IMR-90 (cell line): ENCODE results near the gene KMT5C.

ENCODE experiments used
- CEBPB ChIP-seq: IDR thresholded peaks from 2 replicates; pipeline ENCODE4 v1.6.1; 2012; ENCODE audit warnings: low read depth, low read length, improper control_type of control experiment
- CHD1 ChIP-seq: IDR thresholded peaks from 2 replicates; pipeline ENCODE4 v1.6.1; 2012; ENCODE audit warnings: low read depth, low read length, improper control_type of control experiment
- CTCF ChIP-seq: conservative IDR thresholded peaks from 2 replicates; pipeline ENCODE4 v1.5.1; 2012; ENCODE audit warnings: mild to moderate bottlenecking, low read depth, low read length, improper control_type of control experiment
- FOS ChIP-seq: fragments of 150-350 bp; IDR thresholded peaks from 2 replicates; pipeline ENCODE4 v1.6.1; 2016; ENCODE audit warnings: low read depth, low read length
- MAFK ChIP-seq: IDR thresholded peaks from 2 replicates; pipeline ENCODE4 v1.6.1; 2012; ENCODE audit warnings: low read depth, low read length, improper control_type of control experiment
- MXI1 ChIP-seq: IDR thresholded peaks from 2 replicates; pipeline ENCODE4 v1.6.1; 2012; ENCODE audit warnings: low read depth, mild to moderate bottlenecking, low read length, moderate library complexity, borderline replicate concordance
- POLR2A ChIP-seq: IDR thresholded peaks from 2 replicates; pipeline ENCODE4 v1.6.1; 2012; ENCODE audit warnings: mild to moderate bottlenecking, low read depth, low read length
- RAD21 ChIP-seq: IDR thresholded peaks from 2 replicates; pipeline ENCODE4 v1.6.1; 2012; ENCODE audit warnings: low read length, improper control_type of control experiment
- RFX5 ChIP-seq: IDR thresholded peaks from 2 replicates; pipeline ENCODE4 v1.8.0; 2012; ENCODE audit warnings: low read depth, mild to moderate bottlenecking, low read length, moderate library complexity
- SMC3 ChIP-seq: fragments of 150-350 bp; IDR thresholded peaks from 2 replicates; pipeline ENCODE4 v1.6.1; 2016; ENCODE audit warnings: low read depth, mild to moderate bottlenecking, antibody characterized with exemption, low read length, moderate library complexity
- USF2 ChIP-seq: fragments of 150-350 bp; IDR thresholded peaks from 2 replicates; pipeline ENCODE4 v1.6.1; 2017; ENCODE audit warnings: mild to moderate bottlenecking, antibody characterized with exemption, low read length, low read depth

GRCh38 chr19:55355213-55355821, 15.6 kb downstream of the KMT5C start:
- TF ChIP-seq CTCF (no peak), CEBPB (no peak), POLR2A (no peak), FOS (no peak), SMC3 (no peak), RFX5 (no peak), MXI1 (no peak), MAFK (no peak), USF2 (no peak), RAD21 (no peak), CHD1 (no peak)
